ENCODE results near the gene IGLL5.

- TF ChIP-seq EZH2phosphoT487 (IDR thresholded peaks at IDR 0.05; ENCODE audit: low read length): no peak
- TF ChIP-seq CTCF (IDR thresholded peaks at IDR 0.05; ENCODE audit: low read length): no peak
Measured at GRCh38 chr22:22883090-22883727, 4.4 kb upstream of the IGLL5 start.
